Measurements from ENCODE around the gene ECT2. TPM values are rescaled to one million over a fixed set of nuclear protein-coding genes. Genes with fewer than 3 reads are reported as not detected.
"Not testable (repeated sequence)": the region's sequence is repeated elsewhere in the genome, so short reads cannot be mapped to it uniquely, and the experiment has no call there.

ECT2 gene
- total RNA-seq, 1 experiment from 2014 or later: 25.6 TPM

- Histone ChIP-seq H3K4me2 (ENCODE audit: low read depth, low read length, poor library complexity, severe bottlenecking) (peak overlapping the region; percentile 95), H3K27ac (ENCODE audit: low read length) (peak overlapping the region; percentile 69), H4K20me1 (ENCODE audit: insufficient read depth, low read depth, low read length) (no peaks in the 10 kb centered on the region), H2AFZ (ENCODE audit: low read length) (peak overlapping the region; percentile 82), H3K4me1 (ENCODE audit: low read length) (peaks cover 20% of the 10 kb centered on the region), H3K4me3 (ENCODE audit: low read length) (peak overlapping the region; percentile 95), H3K9ac (ENCODE audit: low read length) (peak overlapping the region; percentile 87), H3K9me3 (ENCODE audit: low read length) (no peaks in the 10 kb centered on the region), H3K36me3 (ENCODE audit: insufficient read depth, low read length) (peaks cover 23% of the 10 kb centered on the region; the same call in 1 of the 2 replicates), H3K27me3 (ENCODE audit: low read length) (no peaks in the 10 kb centered on the region), H3K79me2 (ENCODE audit: low read length) (peaks cover 55% of the 10 kb centered on the region), H3K9me2 (replicated peaks; ENCODE audit: insufficient read depth, low read length) (no peaks in the 10 kb centered on the region)
- DNase-seq: peak; percentile 74
These were observed 714 bp downstream of the ECT2 start for GRCh38 chr3:172751175-172751704.

GRCh38 chr3:172752651-172753050, 2.1 kb downstream of the ECT2 start:
- Histone ChIP-seq H3K27me3 (ENCODE audit: low read length) (no peaks in the 10 kb centered on the region), H3K4me2 (ENCODE audit: low read depth, low read length, poor library complexity, severe bottlenecking) (peak overlapping the region; percentile 95), H3K4me3 (ENCODE audit: low read length) (no peak overlapping the region), H3K4me1 (ENCODE audit: low read length) (peaks cover 20% of the 10 kb centered on the region), H2AFZ (ENCODE audit: low read length) (no peak overlapping the region), H3K9ac (ENCODE audit: low read length) (no peak overlapping the region), H3K27ac (ENCODE audit: low read length) (no peak overlapping the region), H3K79me2 (ENCODE audit: low read length) (peaks cover 57% of the 10 kb centered on the region), H3K36me3 (ENCODE audit: insufficient read depth, low read length) (peaks cover 29% of the 10 kb centered on the region; the same call in 1 of the 2 replicates), H3K9me3 (ENCODE audit: low read length) (no peaks in the 10 kb centered on the region), H3K9me2 (replicated peaks; ENCODE audit: insufficient read depth, low read length) (no peaks in the 10 kb centered on the region), H4K20me1 (ENCODE audit: insufficient read depth, low read depth, low read length) (no peaks in the 10 kb centered on the region)
- DNase-seq: no peak

GRCh38 chr3:172753125-172753524, 2.6 kb downstream of the ECT2 start:
- H4K20me1 ChIP-seq (ENCODE audit: insufficient read depth, low read depth, low read length): no peaks in the 10 kb centered on the region
- H3K4me2 ChIP-seq (ENCODE audit: low read depth, low read length, poor library complexity, severe bottlenecking): no peak overlapping the region
- H3K9me3 ChIP-seq (ENCODE audit: low read length): no peaks in the 10 kb centered on the region
- no peaks in the 10 kb centered on the region for H3K27me3 ChIP-seq (ENCODE audit: low read length)
- H3K9ac ChIP-seq (ENCODE audit: low read length): no peak overlapping the region
- no peak for DNase-seq
- H3K9me2 ChIP-seq (replicated peaks; ENCODE audit: insufficient read depth, low read length): no peaks in the 10 kb centered on the region
- no peak overlapping the region for H3K4me3 ChIP-seq (ENCODE audit: low read length)
- H3K4me1 ChIP-seq (ENCODE audit: low read length): peaks cover 20% of the 10 kb centered on the region
- peaks cover 31% of the 10 kb centered on the region; the same call in 1 of the 2 replicates for H3K36me3 ChIP-seq (ENCODE audit: insufficient read depth, low read length)
- H2AFZ ChIP-seq (ENCODE audit: low read length): no peak overlapping the region
- peaks cover 60% of the 10 kb centered on the region for H3K79me2 ChIP-seq (ENCODE audit: low read length)
- H3K27ac ChIP-seq (ENCODE audit: low read length): no peak overlapping the region

GRCh38 chr3:172760416-172760815, 9.9 kb downstream of the ECT2 start:
- not testable (repeated sequence) for H3K9me2 ChIP-seq (replicated peaks; ENCODE audit: insufficient read depth, low read length); H3K4me2 ChIP-seq (ENCODE audit: low read depth, low read length, poor library complexity, severe bottlenecking); H3K4me1 ChIP-seq (ENCODE audit: low read length); H3K4me3 ChIP-seq (ENCODE audit: low read length); H4K20me1 ChIP-seq (ENCODE audit: insufficient read depth, low read depth, low read length); H3K9me3 ChIP-seq (ENCODE audit: low read length); H2AFZ ChIP-seq (ENCODE audit: low read length); H3K27ac ChIP-seq (ENCODE audit: low read length); H3K27me3 ChIP-seq (ENCODE audit: low read length); H3K9ac ChIP-seq (ENCODE audit: low read length); DNase-seq
- peaks cover 69% of the 10 kb centered on the region; the same call in 1 of the 2 replicates for H3K36me3 ChIP-seq (ENCODE audit: insufficient read depth, low read length)
- peaks cover 20% of the 10 kb centered on the region for H3K79me2 ChIP-seq (ENCODE audit: low read length)

- Histone ChIP-seq H3K9ac (ENCODE audit: low read length) (no peak overlapping the region), H3K9me2 (replicated peaks; ENCODE audit: insufficient read depth, low read length) (no peaks in the 10 kb centered on the region), H3K79me2 (ENCODE audit: low read length) (peaks cover 8% of the 10 kb centered on the region; the same call in 1 of the 2 replicates), H4K20me1 (ENCODE audit: insufficient read depth, low read depth, low read length) (no peaks in the 10 kb centered on the region), H2AFZ (ENCODE audit: low read length) (no peak overlapping the region), H3K27ac (ENCODE audit: low read length) (no peak overlapping the region), H3K4me2 (ENCODE audit: low read depth, low read length, poor library complexity, severe bottlenecking) (no peak overlapping the region), H3K36me3 (ENCODE audit: insufficient read depth, low read length) (peaks cover 87% of the 10 kb centered on the region; the same call in 1 of the 2 replicates), H3K4me1 (ENCODE audit: low read length) (no peaks in the 10 kb centered on the region), H3K4me3 (ENCODE audit: low read length) (no peak overlapping the region), H3K9me3 (ENCODE audit: low read length) (no peaks in the 10 kb centered on the region), H3K27me3 (ENCODE audit: low read length) (no peaks in the 10 kb centered on the region)
- no peak for DNase-seq
These were observed 15.7 kb downstream of the ECT2 start for GRCh38 chr3:172766241-172766640.

GRCh38 chr3:172766718-172767405, 16.3 kb downstream of the ECT2 start:
- no peak for DNase-seq
- H3K79me2 ChIP-seq (ENCODE audit: low read length): peaks cover 12% of the 10 kb centered on the region; the same call in 1 of the 2 replicates
- H3K27me3 ChIP-seq (ENCODE audit: low read length): no peaks in the 10 kb centered on the region
- H3K9me3 ChIP-seq (ENCODE audit: low read length): no peaks in the 10 kb centered on the region
- no peaks in the 10 kb centered on the region for H4K20me1 ChIP-seq (ENCODE audit: insufficient read depth, low read depth, low read length)
- no peak overlapping the region for H3K27ac ChIP-seq (ENCODE audit: low read length)
- H3K4me2 ChIP-seq (ENCODE audit: low read depth, low read length, poor library complexity, severe bottlenecking): no peak overlapping the region
- H3K9me2 ChIP-seq (replicated peaks; ENCODE audit: insufficient read depth, low read length): no peaks in the 10 kb centered on the region
- H3K9ac ChIP-seq (ENCODE audit: low read length): no peak overlapping the region
- H3K4me3 ChIP-seq (ENCODE audit: low read length): no peak overlapping the region
- H3K4me1 ChIP-seq (ENCODE audit: low read length): no peaks in the 10 kb centered on the region
- H2AFZ ChIP-seq (ENCODE audit: low read length): no peak overlapping the region
- peaks cover 87% of the 10 kb centered on the region; the same call in 1 of the 2 replicates for H3K36me3 ChIP-seq (ENCODE audit: insufficient read depth, low read length)

- H3K27me3 ChIP-seq (ENCODE audit: low read length): no peaks in the 10 kb centered on the region
- H3K4me2 ChIP-seq (ENCODE audit: low read depth, low read length, poor library complexity, severe bottlenecking): no peak overlapping the region
- no peak overlapping the region for H3K9ac ChIP-seq (ENCODE audit: low read length)
- H3K9me3 ChIP-seq (ENCODE audit: low read length): no peaks in the 10 kb centered on the region
- no peaks in the 10 kb centered on the region for H3K4me1 ChIP-seq (ENCODE audit: low read length)
- no peaks in the 10 kb centered on the region for H3K9me2 ChIP-seq (replicated peaks; ENCODE audit: insufficient read depth, low read length)
- H2AFZ ChIP-seq (ENCODE audit: low read length): no peak overlapping the region
- H4K20me1 ChIP-seq (ENCODE audit: insufficient read depth, low read depth, low read length): no peaks in the 10 kb centered on the region
- DNase-seq: no peak
- H3K36me3 ChIP-seq (ENCODE audit: insufficient read depth, low read length): peaks cover 79% of the 10 kb centered on the region
- no peak overlapping the region for H3K4me3 ChIP-seq (ENCODE audit: low read length)
- H3K79me2 ChIP-seq (ENCODE audit: low read length): peaks cover 15% of the 10 kb centered on the region
- H3K27ac ChIP-seq (ENCODE audit: low read length): no peak overlapping the region
These were observed 19.9 kb downstream of the ECT2 start for GRCh38 chr3:172770382-172770781.

- Histone ChIP-seq H3K4me1 (ENCODE audit: low read length) (no peaks in the 10 kb centered on the region), H3K79me2 (ENCODE audit: low read length) (peaks cover 15% of the 10 kb centered on the region), H3K4me3 (ENCODE audit: low read length) (no peak overlapping the region), H3K27ac (ENCODE audit: low read length) (no peak overlapping the region), H3K9me3 (ENCODE audit: low read length) (no peaks in the 10 kb centered on the region), H3K36me3 (ENCODE audit: insufficient read depth, low read length) (peaks cover 72% of the 10 kb centered on the region), H2AFZ (ENCODE audit: low read length) (no peak overlapping the region), H3K4me2 (ENCODE audit: low read depth, low read length, poor library complexity, severe bottlenecking) (no peak overlapping the region), H4K20me1 (ENCODE audit: insufficient read depth, low read depth, low read length) (no peaks in the 10 kb centered on the region), H3K9ac (ENCODE audit: low read length) (no peak overlapping the region), H3K27me3 (ENCODE audit: low read length) (no peaks in the 10 kb centered on the region), H3K9me2 (replicated peaks; ENCODE audit: insufficient read depth, low read length) (no peaks in the 10 kb centered on the region)
- no peak for DNase-seq
These were observed 21.1 kb downstream of the ECT2 start for GRCh38 chr3:172771672-172772071.

Measured in Karpas-422 (cell line).